GM13977 (cell line): Measurements from ENCODE around the gene SGK1.

ENCODE experiments used
- DNase-seq: peaks from one replicate; pipeline ENCODE4 v3.0.0; 2012; ENCODE audit warnings: low spot score
- in situ Hi-C: fragments of 300-500 bp; cut with MboI; formaldehyde crosslinking; loops from one replicate; pipeline ENCODE4 v1.12.0; 2022; ENCODE audit warnings: low sequenced_read_pairs, low pct_unique_long_range_greater_than_20kb, mixed read lengths, inconsistent platforms; ENCODE audit not compliant: unreplicated experiment
- TF ChIP-seq, protein P1 (sequence below): IDR thresholded peaks from 2 replicates; pipeline ENCODE4 v1.5.1; 2012; ENCODE audit warnings: mild to moderate bottlenecking, control low read depth; ENCODE audit not compliant: insufficient read depth; ENCODE audit errors: extremely low read depth, missing control alignments

Gene SGK1

DNA sequence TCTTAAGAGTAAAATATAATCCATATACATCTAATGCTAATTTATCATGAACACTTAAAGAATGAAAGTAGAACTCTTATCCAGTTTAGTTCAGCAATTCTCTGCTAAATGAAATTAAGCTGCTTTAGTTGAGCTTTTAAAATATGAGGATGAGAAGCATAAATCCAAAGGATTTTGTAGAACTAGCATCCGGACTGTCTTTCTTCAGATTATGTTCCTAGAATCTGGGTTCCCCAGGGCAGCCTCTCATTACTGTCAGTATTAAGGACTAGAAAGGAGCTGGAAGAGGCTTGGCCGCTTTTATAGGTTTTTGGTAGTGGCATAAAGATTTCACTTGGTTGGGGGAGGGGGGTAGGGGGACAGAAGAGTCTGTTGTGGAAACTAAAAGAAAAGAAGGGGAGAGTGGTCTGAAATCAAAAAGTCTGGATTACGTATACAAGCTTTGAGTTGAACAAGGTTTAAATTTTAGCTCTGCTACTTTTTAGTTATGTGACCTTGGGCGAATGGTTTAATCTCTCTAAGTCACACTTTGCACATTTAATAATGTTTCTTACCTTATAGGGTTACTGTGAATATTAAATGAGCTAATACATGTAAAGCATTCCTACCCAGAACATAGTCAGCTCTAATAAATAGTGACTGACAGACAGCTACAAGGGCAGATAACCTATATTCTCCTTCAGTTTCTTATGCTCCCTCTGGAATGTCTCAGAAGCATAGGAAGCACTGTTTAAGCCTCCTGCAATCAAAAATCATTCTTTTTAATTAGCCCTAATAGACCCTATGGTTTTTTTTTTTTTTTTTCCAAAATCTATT lies 3.7 kb downstream of the SGK1 start:
- TF ChIP-seq, protein P1, sequence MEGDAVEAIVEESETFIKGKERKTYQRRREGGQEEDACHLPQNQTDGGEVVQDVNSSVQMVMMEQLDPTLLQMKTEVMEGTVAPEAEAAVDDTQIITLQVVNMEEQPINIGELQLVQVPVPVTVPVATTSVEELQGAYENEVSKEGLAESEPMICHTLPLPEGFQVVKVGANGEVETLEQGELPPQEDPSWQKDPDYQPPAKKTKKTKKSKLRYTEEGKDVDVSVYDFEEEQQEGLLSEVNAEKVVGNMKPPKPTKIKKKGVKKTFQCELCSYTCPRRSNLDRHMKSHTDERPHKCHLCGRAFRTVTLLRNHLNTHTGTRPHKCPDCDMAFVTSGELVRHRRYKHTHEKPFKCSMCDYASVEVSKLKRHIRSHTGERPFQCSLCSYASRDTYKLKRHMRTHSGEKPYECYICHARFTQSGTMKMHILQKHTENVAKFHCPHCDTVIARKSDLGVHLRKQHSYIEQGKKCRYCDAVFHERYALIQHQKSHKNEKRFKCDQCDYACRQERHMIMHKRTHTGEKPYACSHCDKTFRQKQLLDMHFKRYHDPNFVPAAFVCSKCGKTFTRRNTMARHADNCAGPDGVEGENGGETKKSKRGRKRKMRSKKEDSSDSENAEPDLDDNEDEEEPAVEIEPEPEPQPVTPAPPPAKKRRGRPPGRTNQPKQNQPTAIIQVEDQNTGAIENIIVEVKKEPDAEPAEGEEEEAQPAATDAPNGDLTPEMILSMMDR: no peak
- DNase-seq: no peak
- in situ Hi-C loops: no loop called here

DNA sequence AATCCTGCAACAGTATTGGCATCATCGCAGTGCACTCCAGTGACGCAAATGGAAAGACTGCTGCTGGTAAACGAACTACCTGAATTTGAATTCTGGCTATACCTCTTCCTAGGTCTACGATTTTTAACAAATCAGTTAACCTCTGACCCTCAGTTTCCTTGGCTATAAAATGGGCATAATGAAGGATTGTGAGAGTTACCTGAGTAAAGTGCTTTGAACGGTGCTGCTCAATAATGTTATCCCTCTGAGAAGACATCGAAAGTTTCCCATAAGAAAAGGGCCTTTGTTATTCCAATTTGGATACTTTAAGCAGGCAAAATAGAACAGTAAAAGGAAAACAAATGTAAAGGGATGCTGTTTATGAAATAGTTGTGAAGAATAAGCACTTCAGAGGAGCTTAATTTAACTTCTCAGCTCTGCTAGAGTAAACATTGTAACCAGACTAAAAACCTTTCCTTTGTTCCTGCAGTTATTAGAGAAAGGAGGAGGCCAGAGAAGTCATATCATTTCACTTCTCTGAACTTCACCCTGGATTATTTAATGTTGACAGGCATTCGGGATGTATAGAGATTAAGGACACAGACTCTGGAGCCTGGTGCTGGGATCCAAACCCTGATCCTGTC lies 5.8 kb downstream of the SGK1 start:
- in situ Hi-C loops: no loop called here
- DNase-seq: no peak
- TF ChIP-seq, protein P1: no peak

DNA sequence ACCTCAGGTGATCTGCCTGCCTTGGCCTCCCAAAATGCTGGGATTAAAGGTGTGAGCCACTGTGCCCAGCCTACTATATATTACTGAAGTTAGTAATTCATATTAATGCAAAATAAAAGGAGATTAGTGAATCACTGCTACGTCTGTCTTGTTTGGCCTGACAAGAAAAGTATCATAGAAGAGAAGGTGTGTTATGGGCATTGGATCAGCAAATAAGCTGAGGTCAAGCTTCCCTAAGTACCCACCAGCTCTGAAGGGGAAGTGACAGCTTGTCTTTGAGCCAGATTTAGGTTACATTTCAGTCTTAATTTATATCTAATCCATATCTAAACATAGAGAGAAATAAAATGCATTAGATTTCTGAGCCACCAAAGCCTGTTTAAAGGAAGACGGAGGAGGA lies 7.1 kb downstream of the SGK1 start:
- no peak for DNase-seq
- in situ Hi-C loops: no loop called here
- TF ChIP-seq, protein P1: no peak

DNA sequence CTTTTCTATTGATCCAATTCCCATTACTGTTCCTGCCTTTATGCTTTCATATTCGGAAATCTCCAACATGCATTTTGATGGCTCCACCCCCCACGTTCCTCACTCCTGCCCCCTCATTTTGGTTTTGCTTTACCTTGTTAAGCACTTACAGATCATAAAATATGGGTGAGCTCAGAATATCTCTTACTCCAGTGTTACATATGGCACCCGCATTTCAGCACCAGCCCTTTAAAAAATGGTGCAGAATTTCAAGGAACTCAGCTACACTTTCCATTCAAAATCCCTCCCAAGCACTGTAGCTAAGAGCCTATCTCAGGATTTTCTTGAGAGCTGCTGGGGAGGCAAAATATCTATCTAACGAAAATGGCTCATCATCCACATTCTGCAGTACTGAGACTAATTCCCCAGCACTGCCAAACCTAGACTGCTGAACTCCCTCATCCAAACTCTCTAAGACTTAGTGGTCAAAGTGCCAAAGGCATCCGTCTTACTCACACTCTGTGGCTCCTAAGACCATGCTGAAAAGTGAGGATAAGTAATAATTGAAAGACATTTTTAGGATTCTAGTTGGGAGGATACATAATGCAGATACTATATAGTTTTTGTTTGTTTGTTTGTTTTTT lies 7.8 kb downstream of the SGK1 start:
- in situ Hi-C loops: no loop called here
- TF ChIP-seq, protein P1: no peak
- no peak for DNase-seq

DNA sequence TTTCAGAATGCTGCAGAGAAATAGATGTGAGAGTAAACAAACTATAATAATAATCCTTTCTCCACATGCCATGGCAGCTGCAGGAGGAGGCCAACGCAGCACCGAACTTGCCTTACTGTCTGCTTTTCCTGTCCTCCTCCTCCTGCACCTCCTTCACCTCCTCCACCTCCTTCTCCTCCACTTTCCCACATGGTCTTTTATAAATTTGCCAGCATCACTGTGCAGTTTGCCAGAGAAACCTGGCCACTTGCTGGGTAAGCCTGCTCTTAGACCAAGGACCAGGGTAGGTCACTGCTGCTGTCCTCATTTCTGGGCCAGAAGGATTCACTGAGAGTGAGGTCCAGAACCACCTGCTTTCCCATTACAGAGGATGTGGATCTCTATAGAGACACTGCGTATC lies 8.7 kb downstream of the SGK1 start:
- TF ChIP-seq, protein P1: no peak
- in situ Hi-C loops: no loop called here
- no peak for DNase-seq

DNA sequence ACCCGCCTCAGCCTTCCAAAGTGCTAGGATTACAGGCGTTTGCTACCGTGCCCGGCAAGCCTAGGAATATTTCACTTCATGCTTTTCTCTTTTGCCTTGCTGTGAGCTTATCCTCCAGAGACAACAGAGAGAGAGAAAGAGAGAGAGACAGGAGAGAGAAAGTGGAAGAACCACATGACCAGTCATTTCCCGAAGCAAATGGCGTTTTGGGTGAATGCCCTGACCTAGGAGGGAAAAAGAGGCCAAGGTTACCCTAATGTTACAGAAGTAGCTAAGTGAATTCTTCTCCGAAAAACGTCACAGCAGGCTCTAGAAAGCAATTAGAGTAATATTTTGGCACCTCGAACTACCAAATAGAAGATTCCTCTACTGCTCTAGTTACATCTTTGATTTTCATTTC lies 9.1 kb downstream of the SGK1 start:
- in situ Hi-C loops: no loop called here
- TF ChIP-seq, protein P1: no peak

More for the DNA sequence above, 9.1 kb downstream of the SGK1 start:
- no peak for DNase-seq
